Ishikawa (cell line): ENCODE results near the gene NDRG4.

ENCODE experiments used
- CEBPB ChIP-seq: IDR thresholded peaks from 2 replicates; pipeline ENCODE4 v1.6.1; 2012
- CREB1 ChIP-seq: IDR thresholded peaks from 2 replicates; pipeline ENCODE4 v1.6.1; 2012; ENCODE audit warnings: low read depth
- EGR1 ChIP-seq: IDR thresholded peaks from 2 replicates; pipeline ENCODE4 v1.6.1; 2012
- EP300 ChIP-seq: IDR thresholded peaks from 2 replicates; pipeline ENCODE4 v1.6.1; 2012; ENCODE audit warnings: borderline replicate concordance
- FOXM1 ChIP-seq: IDR thresholded peaks from 2 replicates; pipeline ENCODE4 v1.6.1; 2012; ENCODE audit warnings: low read depth, borderline replicate concordance
- NFIC ChIP-seq: IDR thresholded peaks from 2 replicates; pipeline ENCODE4 v1.6.1; 2012
- RAD21 ChIP-seq: IDR thresholded peaks from 2 replicates; pipeline ENCODE4 v1.6.1; 2012; ENCODE audit warnings: low read depth
- TAF1 ChIP-seq: IDR thresholded peaks from 2 replicates; pipeline ENCODE4 v1.6.1; 2012; ENCODE audit warnings: low read depth, mild to moderate bottlenecking
- TCF12 ChIP-seq: IDR thresholded peaks from 2 replicates; pipeline ENCODE4 v1.6.1; 2012; ENCODE audit warnings: low read depth
- TEAD4 ChIP-seq: IDR thresholded peaks from 2 replicates; pipeline ENCODE4 v1.6.1; 2012
- YY1 ChIP-seq: IDR thresholded peaks from 2 replicates; pipeline ENCODE4 v1.6.1; 2012; ENCODE audit warnings: low read depth
- ZBTB7A ChIP-seq: IDR thresholded peaks from 2 replicates; pipeline ENCODE4 v1.6.1; 2012; ENCODE audit warnings: low read depth
- TF ChIP-seq, protein P1 (sequence below): IDR thresholded peaks from 2 replicates; pipeline ENCODE4 v1.6.1; 2012
- TF ChIP-seq, protein P2 (sequence below): IDR thresholded peaks from 2 replicates; pipeline ENCODE4 v1.6.1; 2012
- TF ChIP-seq, protein P3 (sequence below): IDR thresholded peaks from 2 replicates; pipeline ENCODE4 v1.6.1; 2012; ENCODE audit warnings: low read depth, mild to moderate bottlenecking

Gene NDRG4

DNA sequence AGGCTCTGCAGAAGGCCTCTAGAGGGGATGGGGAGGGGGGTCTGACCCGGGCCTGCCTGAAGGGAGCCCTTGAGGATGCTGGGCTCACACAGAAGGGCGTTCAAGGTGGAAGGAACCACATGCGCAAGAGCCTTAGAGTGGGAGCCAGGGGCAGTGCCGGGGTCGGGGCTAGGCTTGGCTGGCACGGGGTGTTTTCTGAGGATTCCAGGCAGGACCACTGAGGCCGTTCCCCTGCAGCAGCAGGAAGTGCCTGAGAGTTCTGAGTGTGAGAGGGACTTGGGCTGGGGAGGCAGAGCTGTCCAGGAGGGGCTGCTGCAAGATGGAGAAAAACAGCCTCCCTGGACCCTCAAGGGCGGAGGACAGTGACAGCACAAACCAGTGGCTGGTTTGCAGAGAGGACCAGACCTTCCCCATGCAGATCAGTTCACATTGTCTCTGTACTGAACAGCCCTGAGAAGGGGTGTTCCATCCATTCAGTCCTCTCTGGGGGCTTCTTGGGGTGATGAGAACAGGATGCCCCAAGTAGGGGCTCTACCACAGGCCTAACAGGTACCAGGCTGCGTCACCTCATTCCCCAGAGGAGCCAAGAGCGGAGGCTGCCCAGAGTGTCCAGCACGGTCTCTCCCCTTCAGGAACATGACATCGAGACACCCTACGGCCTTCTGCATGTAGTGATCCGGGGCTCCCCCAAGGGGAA, 3.4 kb downstream of the NDRG4 start:
- TF ChIP-seq TCF12 (no peak), NFIC (no peak), TEAD4 (no peak), ZBTB7A (no peak), EP300 (no peak), CEBPB (no peak), TAF1 (no peak), RAD21 (no peak), CREB1 (no peak), FOXM1 (no peak), YY1 (no peak)
- TF ChIP-seq, protein P1, sequence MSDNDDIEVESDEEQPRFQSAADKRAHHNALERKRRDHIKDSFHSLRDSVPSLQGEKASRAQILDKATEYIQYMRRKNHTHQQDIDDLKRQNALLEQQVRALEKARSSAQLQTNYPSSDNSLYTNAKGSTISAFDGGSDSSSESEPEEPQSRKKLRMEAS, result no peak

DNA sequence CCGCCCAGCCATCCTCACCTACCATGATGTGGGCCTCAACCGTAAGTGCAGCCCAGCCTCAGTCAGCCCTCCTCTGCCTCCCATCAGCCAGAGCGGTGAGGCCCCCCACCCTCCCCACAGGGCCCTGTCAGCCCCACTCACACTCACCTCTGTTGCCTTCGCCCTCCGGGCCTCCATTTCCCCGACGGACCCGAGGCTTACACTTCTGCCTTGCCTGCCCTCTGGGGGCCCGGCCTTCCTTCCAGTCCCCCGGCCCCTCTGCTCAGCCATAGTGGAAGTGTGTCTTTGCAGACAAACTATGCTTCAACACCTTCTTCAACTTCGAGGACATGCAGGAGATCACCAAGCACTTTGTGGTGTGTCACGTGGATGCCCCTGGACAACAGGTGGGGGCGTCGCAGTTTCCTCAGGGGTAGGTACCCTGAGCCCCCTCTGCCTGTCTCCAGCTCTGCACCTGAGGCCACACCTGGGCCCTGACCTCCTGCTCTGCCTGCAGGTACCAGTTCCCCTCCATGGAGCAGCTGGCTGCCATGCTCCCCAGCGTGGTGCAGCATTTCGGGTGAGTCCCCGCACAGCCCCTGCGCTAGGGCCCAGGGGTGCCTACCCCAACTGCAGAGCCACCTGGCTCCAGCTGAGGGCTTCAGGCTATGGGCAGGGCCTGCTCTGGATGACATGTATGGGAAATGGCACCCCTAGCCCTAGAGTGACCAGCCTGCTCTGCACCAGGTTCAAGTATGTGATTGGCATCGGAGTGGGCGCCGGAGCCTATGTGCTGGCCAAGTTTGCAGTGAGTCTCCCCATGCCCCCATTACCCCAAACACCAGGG, 4.1 kb downstream of the NDRG4 start:
- TF ChIP-seq EP300 (no peak), YY1 (no peak), CREB1 (no peak), TCF12 (no peak), NFIC (no peak), RAD21 (no peak), TEAD4 (no peak), CEBPB (no peak), ZBTB7A (no peak), FOXM1 (no peak), EGR1 (no peak), TAF1 (no peak)
- TF ChIP-seq, protein P2, sequence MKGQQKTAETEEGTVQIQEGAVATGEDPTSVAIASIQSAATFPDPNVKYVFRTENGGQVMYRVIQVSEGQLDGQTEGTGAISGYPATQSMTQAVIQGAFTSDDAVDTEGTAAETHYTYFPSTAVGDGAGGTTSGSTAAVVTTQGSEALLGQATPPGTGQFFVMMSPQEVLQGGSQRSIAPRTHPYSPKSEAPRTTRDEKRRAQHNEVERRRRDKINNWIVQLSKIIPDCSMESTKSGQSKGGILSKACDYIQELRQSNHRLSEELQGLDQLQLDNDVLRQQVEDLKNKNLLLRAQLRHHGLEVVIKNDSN, result no peak
- TF ChIP-seq, protein P1, result no peak
- TF ChIP-seq, protein P3, sequence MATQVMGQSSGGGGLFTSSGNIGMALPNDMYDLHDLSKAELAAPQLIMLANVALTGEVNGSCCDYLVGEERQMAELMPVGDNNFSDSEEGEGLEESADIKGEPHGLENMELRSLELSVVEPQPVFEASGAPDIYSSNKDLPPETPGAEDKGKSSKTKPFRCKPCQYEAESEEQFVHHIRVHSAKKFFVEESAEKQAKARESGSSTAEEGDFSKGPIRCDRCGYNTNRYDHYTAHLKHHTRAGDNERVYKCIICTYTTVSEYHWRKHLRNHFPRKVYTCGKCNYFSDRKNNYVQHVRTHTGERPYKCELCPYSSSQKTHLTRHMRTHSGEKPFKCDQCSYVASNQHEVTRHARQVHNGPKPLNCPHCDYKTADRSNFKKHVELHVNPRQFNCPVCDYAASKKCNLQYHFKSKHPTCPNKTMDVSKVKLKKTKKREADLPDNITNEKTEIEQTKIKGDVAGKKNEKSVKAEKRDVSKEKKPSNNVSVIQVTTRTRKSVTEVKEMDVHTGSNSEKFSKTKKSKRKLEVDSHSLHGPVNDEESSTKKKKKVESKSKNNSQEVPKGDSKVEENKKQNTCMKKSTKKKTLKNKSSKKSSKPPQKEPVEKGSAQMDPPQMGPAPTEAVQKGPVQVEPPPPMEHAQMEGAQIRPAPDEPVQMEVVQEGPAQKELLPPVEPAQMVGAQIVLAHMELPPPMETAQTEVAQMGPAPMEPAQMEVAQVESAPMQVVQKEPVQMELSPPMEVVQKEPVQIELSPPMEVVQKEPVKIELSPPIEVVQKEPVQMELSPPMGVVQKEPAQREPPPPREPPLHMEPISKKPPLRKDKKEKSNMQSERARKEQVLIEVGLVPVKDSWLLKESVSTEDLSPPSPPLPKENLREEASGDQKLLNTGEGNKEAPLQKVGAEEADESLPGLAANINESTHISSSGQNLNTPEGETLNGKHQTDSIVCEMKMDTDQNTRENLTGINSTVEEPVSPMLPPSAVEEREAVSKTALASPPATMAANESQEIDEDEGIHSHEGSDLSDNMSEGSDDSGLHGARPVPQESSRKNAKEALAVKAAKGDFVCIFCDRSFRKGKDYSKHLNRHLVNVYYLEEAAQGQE, result no peak

DNA sequence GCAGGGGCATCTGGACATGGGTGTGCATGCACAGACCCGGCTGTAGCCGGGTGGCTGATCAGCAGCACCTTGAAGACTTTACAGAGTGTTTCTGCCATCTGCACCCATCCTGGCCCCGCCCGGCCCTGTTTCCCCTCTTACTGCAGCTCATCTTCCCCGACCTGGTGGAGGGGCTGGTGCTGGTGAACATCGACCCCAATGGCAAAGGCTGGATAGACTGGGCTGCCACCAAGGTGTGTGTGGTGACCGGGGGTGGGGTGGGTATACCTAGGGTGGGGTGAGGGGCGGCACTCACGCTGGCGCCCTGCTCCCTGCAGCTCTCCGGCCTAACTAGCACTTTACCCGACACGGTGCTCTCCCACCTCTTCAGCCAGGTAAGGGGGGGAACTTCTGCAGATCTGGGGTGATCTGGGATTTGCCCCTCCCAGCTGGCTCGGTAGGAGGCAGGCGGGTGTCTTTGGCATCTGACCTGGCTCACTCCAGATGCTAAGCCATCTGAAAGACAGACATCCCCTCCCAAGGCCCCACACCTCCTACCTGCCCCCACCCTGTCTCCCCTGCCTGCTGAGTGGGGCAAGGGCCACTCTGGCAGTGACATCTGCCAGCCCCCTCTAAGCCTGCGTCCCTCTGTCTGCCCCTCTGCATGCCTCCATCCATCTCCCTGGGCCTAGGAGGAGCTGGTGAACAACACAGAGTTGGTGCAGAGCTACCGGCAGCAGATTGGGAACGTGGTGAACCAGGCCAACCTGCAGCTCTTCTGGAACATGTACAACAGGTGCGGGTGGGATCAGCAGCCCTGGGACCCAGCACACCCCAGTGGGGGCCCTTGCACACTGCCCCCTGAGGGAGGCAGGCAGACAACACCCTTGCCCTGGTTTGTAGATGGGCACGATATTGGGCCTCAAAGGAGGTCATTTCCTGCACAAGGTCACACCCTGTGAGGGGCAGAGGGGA, 6.6 kb downstream of the NDRG4 start:
- TF ChIP-seq NFIC, result no peak
- TF ChIP-seq ZBTB7A, result no peak
- TF ChIP-seq, protein P2, result no peak
- no peak for TF ChIP-seq RAD21
- no peak for TF ChIP-seq TEAD4
- TF ChIP-seq YY1, result no peak
- no peak for TF ChIP-seq FOXM1
- TF ChIP-seq TCF12, result no peak
- TF ChIP-seq EGR1, result no peak
- no peak for TF ChIP-seq TAF1

DNA sequence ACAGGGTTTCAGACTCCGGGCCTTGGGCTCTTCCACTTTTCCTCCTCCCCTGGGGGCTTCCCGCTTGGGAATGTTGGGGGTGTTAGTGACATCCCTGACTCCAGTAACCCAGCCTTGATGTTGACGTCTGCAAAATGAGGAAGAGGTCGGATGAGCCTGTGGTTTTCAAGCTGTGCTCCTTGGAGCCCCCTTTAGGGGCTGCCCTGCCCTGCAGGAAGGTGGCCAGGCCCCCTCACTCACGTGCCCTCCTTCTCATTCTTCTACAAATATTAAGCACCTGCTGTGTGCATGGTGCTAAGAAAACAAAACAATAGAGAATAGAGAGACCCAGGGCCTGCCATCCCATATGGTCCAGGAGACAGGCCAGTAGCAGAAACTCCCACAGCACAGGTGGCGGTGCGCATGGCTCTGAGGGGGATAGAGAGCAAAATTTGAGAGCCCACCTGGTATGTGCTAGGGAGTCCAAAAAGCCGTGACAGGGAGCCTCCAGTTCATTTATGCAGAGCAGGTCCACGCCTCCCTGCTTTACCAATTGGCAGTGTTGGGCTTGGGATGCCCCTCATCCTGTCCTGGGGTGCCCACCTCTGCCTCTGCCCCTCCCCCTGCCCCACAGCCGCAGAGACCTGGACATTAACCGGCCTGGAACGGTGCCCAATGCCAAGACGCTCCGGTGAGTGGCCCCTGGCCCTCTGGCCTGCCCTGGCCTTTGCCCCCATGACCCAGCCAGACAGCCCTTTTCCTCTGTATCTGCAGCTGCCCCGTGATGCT, 7.4 kb downstream of the NDRG4 start:
- TF ChIP-seq CREB1 (no peak), CEBPB (no peak), TCF12 (no peak), EP300 (no peak), ZBTB7A (no peak), NFIC (no peak)
- TF ChIP-seq, protein P3, result no peak
- TF ChIP-seq, protein P1, result no peak
- TF ChIP-seq, protein P2, result no peak
